ENCODE results near the gene IQCM. TPM values are rescaled to one million over a fixed set of nuclear protein-coding genes. Genes with fewer than 3 reads are reported as not detected.

The IQCM gene
- total and polyA plus RNA-seq, 4 donors: not detected

DNA sequence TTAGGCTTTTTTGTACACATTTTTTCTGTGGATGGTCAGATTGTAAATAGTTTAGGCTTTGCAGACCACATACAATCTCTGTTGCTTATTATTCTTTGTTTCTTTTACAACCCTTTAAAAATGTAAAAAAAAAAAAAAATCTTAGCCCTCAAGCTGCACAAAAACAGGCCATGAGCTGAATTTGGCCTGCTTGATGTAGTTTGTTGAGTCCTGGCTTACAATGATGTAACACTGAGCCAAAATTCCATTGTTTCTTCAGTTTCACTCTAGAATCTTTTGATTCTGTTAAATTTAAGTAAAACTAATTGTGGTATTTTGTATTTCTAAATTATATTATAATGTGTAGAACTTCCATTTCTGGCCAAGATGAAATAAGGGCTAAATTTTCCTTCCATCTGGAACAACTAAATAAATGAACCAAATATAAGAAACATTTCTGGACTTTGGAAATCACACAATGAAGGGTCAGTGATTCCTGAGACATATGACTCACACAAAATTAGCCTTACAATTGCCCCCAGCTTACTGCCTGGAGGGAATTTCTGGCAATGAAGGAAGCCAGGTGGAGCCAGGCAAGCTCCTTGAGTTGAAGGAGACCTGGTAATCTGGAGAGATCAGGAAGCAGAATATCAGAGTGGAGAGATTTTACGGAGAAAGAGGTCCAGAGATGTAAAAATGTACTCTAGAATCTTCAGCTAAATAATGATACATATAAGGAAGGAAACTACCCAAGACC, 29.8 kb downstream of the IQCM start:
- no peaks in the 10 kb centered on the region for H3K9me3 ChIP-seq (ENCODE audit: control insufficient read depth, insufficient read depth, low read length)
- no peaks in the 10 kb centered on the region for H3K4me1 ChIP-seq (ENCODE audit: control insufficient read depth, insufficient read depth, low read length)
- H3K4me3 ChIP-seq (ENCODE audit: low read depth, low read length): no peak overlapping the region
- no peak overlapping the region for H3K27ac ChIP-seq (ENCODE audit: low read depth, low read length)
- no CpG with 5 or more reads among the region's 1 CpG for WGBS (ENCODE audit: insufficient coverage)
- DNase-seq (ENCODE audit: low read depth in 4 of 6, low spot score in 6 of 6): no peak
- no peaks in the 10 kb centered on the region for H3K27me3 ChIP-seq (ENCODE audit: control insufficient read depth, insufficient read depth, low read length)
- H3K36me3 ChIP-seq (ENCODE audit: control insufficient read depth, insufficient read depth, low read length): no peaks in the 10 kb centered on the region

DNA sequence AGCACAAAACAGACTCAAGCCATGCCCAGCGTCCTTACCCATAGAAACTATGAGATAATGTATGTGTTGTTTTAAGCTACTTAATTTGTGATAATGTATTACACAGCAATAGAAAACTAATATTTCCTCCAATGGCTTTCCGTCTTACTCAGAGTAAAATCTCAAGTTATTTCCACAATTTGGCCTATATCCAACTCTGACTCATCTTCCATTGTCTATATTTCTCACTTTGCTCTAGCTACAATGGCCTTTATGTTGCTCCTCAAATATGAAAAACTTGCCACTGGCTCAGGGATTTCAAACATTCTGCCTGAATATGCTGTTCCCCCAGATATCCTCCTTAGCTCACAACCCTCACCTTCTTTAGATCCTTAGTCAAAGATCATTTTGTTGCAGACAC, 31.6 kb downstream of the IQCM start:
- H3K9me3 ChIP-seq (ENCODE audit: control insufficient read depth, insufficient read depth, low read length): no peaks in the 10 kb centered on the region
- no peaks in the 10 kb centered on the region for H3K27me3 ChIP-seq (ENCODE audit: control insufficient read depth, insufficient read depth, low read length)
- H3K36me3 ChIP-seq (ENCODE audit: control insufficient read depth, insufficient read depth, low read length): no peaks in the 10 kb centered on the region
- no peaks in the 10 kb centered on the region for H3K4me1 ChIP-seq (ENCODE audit: control insufficient read depth, insufficient read depth, low read length)
- 100% methylated on average over 1 of the region's 2 CpGs for whole genome bisulfite sequencing (ENCODE audit: insufficient coverage)
- no peak overlapping the region for H3K4me3 ChIP-seq (ENCODE audit: low read depth, low read length)
- H3K27ac ChIP-seq (ENCODE audit: low read depth, low read length): no peak overlapping the region
- no peak for DNase-seq (ENCODE audit: low read depth in 4 of 6, low spot score in 6 of 6)

DNA sequence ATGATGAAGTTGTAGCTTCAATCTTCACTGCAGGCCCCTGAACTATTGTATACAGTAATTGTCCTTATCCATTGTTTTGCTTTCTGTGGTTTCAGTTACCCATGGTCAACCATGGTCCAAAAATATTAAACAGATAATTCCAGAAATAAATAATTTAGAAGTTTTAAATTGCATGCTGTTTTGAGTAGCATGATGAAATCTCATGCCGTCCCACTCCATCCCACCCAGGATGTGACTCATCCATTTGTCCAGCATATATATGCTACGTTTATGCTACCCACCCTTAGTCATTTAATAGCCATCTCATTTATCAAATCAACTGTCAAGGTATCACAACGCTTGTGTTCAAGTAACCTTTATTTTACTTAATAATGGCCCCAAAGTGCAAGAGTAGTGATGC, 34.5 kb downstream of the IQCM start:
- Histone ChIP-seq H3K4me3 (ENCODE audit: low read depth, low read length) (no peak overlapping the region), H3K27ac (ENCODE audit: low read depth, low read length) (no peak overlapping the region), H3K27me3 (ENCODE audit: control insufficient read depth, insufficient read depth, low read length) (no peaks in the 10 kb centered on the region), H3K9me3 (ENCODE audit: control insufficient read depth, insufficient read depth, low read length) (no peaks in the 10 kb centered on the region), H3K4me1 (ENCODE audit: control insufficient read depth, insufficient read depth, low read length) (no peaks in the 10 kb centered on the region), H3K36me3 (ENCODE audit: control insufficient read depth, insufficient read depth, low read length) (no peaks in the 10 kb centered on the region)
- WGBS (ENCODE audit: insufficient coverage): no CpG with 5 or more reads among the region's 3 CpGs
- DNase-seq (ENCODE audit: low read depth in 4 of 6, low spot score in 6 of 6): no peak

DNA sequence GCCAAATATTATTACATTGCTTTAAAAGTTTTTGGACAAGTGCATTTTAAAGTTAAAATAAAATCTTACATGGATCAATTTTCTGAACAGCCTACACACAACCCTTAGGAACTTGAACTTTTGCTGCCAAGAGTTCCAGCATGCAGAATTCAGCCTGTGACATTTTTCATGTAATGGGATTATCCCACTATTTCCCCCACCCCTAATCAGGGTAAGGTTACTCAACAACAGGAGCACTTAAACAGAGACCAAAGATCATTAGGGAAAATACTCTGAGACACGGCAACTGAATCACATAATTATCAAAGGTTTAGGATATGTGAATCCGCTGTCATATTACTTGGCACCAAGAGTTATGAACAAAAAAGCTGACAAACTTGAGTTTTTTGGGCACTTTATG, 47.2 kb downstream of the IQCM start:
- H3K9me3 ChIP-seq (ENCODE audit: control insufficient read depth, insufficient read depth, low read length): no peaks in the 10 kb centered on the region
- no peaks in the 10 kb centered on the region for H3K36me3 ChIP-seq (ENCODE audit: control insufficient read depth, insufficient read depth, low read length)
- no peak overlapping the region for H3K27ac ChIP-seq (ENCODE audit: low read depth, low read length)
- H3K27me3 ChIP-seq (ENCODE audit: control insufficient read depth, insufficient read depth, low read length): no peaks in the 10 kb centered on the region
- H3K4me1 ChIP-seq (ENCODE audit: control insufficient read depth, insufficient read depth, low read length): no peaks in the 10 kb centered on the region
- no peak for DNase-seq (ENCODE audit: low read depth in 4 of 6, low spot score in 6 of 6)
- WGBS (ENCODE audit: insufficient coverage): 100% methylated on average over 1 of the region's 2 CpGs
- no peak overlapping the region for H3K4me3 ChIP-seq (ENCODE audit: low read depth, low read length)

DNA sequence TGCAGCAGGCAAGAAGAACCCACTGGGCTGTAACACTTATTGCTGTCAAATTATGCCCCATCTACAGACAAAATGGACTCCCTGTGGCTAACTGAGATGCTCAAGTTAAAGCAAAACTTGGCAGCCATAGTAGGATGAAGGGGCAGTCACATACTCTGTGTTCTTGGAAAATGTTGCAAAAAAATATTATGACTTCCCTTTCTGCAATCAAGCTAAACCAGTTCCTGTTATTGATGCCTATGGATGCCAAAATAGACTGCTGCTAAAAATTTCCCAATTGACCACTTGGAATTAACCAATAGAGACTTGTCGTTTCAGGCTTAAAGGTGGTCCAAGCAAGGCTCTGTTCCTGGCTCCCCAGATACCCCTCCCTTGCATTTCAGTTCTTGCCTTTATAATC, 49.5 kb downstream of the IQCM start:
- Histone ChIP-seq H3K9me3 (ENCODE audit: control insufficient read depth, insufficient read depth, low read length) (no peaks in the 10 kb centered on the region), H3K27ac (ENCODE audit: low read depth, low read length) (no peak overlapping the region), H3K4me3 (ENCODE audit: low read depth, low read length) (no peak overlapping the region), H3K36me3 (ENCODE audit: control insufficient read depth, insufficient read depth, low read length) (no peaks in the 10 kb centered on the region), H3K27me3 (ENCODE audit: control insufficient read depth, insufficient read depth, low read length) (no peaks in the 10 kb centered on the region), H3K4me1 (ENCODE audit: control insufficient read depth, insufficient read depth, low read length) (no peaks in the 10 kb centered on the region)
- 50% methylated on average over 1 of the region's 1 CpG for WGBS (ENCODE audit: insufficient coverage)
- DNase-seq (ENCODE audit: low read depth in 4 of 6, low spot score in 6 of 6): no peak

DNA sequence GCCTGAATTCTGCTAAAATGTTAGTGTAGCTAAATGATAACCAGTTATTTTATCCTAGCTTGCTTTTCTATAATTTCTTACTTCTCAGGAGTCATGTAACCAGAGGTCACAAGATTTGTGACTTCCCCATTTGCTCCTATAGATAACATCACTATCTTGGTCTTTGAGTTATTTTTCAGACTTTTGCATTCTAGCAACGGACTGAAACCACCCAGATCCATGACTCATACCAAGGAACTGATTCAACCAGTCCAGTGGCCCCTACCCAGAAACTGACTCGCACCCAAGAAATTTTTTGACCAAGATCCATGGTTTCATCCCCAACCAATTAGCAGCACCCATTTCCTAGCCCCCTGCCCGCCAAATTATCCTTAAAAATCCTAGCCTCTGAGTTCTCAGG, 50.0 kb downstream of the IQCM start:
- H3K4me1 ChIP-seq (ENCODE audit: control insufficient read depth, insufficient read depth, low read length): no peaks in the 10 kb centered on the region
- no peaks in the 10 kb centered on the region for H3K36me3 ChIP-seq (ENCODE audit: control insufficient read depth, insufficient read depth, low read length)
- H3K27ac ChIP-seq (ENCODE audit: low read depth, low read length): no peak overlapping the region
- 89% methylated on average over 2 of the region's 3 CpGs for WGBS (ENCODE audit: insufficient coverage)
- H3K4me3 ChIP-seq (ENCODE audit: low read depth, low read length): no peak overlapping the region
- H3K9me3 ChIP-seq (ENCODE audit: control insufficient read depth, insufficient read depth, low read length): no peaks in the 10 kb centered on the region
- no peaks in the 10 kb centered on the region for H3K27me3 ChIP-seq (ENCODE audit: control insufficient read depth, insufficient read depth, low read length)
- no peak for DNase-seq (ENCODE audit: low read depth in 4 of 6, low spot score in 6 of 6)

DNA sequence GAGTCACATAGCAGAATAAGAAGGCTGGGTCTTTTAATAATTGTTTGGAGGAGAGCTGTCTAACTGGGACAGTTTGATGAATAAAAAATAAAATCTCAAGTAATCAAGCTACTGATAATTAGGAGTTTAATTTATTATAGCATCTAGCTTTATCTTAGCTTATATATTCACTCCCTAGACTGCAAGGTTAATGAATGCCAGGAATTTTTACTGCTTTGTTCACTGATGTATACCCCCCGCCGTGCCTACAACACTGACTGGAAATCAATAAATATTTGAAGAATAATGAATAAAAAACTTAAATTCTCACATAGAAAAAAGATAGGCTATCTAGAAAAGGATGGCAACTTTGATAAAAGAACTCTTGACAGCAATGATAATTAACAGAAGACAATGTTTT, 59.7 kb downstream of the IQCM start:
- no peaks in the 10 kb centered on the region for H3K27me3 ChIP-seq (ENCODE audit: control insufficient read depth, insufficient read depth, low read length)
- H3K4me3 ChIP-seq (ENCODE audit: low read depth, low read length): no peak overlapping the region
- no peak overlapping the region for H3K27ac ChIP-seq (ENCODE audit: low read depth, low read length)
- no CpG with 5 or more reads among the region's 2 CpGs for WGBS (ENCODE audit: insufficient coverage)
- H3K36me3 ChIP-seq (ENCODE audit: control insufficient read depth, insufficient read depth, low read length): no peaks in the 10 kb centered on the region
- H3K4me1 ChIP-seq (ENCODE audit: control insufficient read depth, insufficient read depth, low read length): no peaks in the 10 kb centered on the region
- no peak for DNase-seq (ENCODE audit: low read depth in 4 of 6, low spot score in 6 of 6)
- H3K9me3 ChIP-seq (ENCODE audit: control insufficient read depth, insufficient read depth, low read length): no peaks in the 10 kb centered on the region

DNA sequence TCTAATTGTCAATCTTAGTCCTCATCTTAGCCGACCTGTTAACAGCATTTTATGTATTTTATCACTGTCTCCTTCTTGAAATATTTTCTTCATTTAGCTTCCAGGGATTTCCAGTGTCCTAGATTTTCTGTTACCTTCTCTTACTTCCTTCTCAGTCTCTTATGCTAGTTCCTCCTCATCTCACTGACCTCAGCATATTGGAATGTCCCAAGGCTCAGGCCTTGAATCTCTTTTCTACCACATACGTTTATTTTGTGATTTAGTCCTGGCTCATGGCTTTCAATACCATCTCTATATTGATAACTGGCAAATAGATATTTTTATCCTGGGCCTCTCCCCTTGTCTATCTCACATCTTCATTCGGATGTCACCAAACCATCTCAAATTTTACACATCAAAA, 61.1 kb downstream of the IQCM start:
- 91% methylated on average over 3 of the region's 3 CpGs for WGBS (ENCODE audit: insufficient coverage)
- H3K27ac ChIP-seq (ENCODE audit: low read depth, low read length): no peak overlapping the region
- no peaks in the 10 kb centered on the region for H3K9me3 ChIP-seq (ENCODE audit: control insufficient read depth, insufficient read depth, low read length)
- H3K4me1 ChIP-seq (ENCODE audit: control insufficient read depth, insufficient read depth, low read length): no peaks in the 10 kb centered on the region
- no peak for DNase-seq (ENCODE audit: low read depth in 4 of 6, low spot score in 6 of 6)
- H3K36me3 ChIP-seq (ENCODE audit: control insufficient read depth, insufficient read depth, low read length): no peaks in the 10 kb centered on the region
- no peak overlapping the region for H3K4me3 ChIP-seq (ENCODE audit: low read depth, low read length)
- H3K27me3 ChIP-seq (ENCODE audit: control insufficient read depth, insufficient read depth, low read length): no peaks in the 10 kb centered on the region

DNA sequence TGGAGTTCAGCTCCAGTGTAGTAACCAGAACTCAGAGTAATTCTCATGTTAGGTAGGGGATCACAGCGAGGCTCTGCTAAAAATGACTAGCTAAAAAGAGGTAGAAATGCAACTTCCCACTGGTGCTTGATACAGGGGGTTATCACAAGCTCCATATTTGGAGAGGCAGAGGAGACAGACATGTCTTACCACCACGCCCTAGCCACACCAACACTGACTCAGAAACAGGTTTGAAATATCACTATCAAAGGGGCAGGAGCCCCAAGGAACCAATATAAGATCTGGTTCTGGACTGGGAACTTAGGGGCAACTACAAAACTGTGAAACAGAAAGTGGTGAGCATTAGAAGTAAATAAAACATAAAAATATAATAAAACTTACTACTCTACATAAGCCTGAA, 62.9 kb downstream of the IQCM start:
- Histone ChIP-seq H3K4me3 (ENCODE audit: low read depth, low read length) (no peak overlapping the region), H3K9me3 (ENCODE audit: control insufficient read depth, insufficient read depth, low read length) (no peaks in the 10 kb centered on the region), H3K27me3 (ENCODE audit: control insufficient read depth, insufficient read depth, low read length) (no peaks in the 10 kb centered on the region), H3K27ac (ENCODE audit: low read depth, low read length) (no peak overlapping the region), H3K36me3 (ENCODE audit: control insufficient read depth, insufficient read depth, low read length) (no peaks in the 10 kb centered on the region), H3K4me1 (ENCODE audit: control insufficient read depth, insufficient read depth, low read length) (no peaks in the 10 kb centered on the region)
- DNase-seq (ENCODE audit: low read depth in 4 of 6, low spot score in 6 of 6): no peak
- 33% methylated on average over 1 of the region's 2 CpGs for WGBS (ENCODE audit: insufficient coverage)

DNA sequence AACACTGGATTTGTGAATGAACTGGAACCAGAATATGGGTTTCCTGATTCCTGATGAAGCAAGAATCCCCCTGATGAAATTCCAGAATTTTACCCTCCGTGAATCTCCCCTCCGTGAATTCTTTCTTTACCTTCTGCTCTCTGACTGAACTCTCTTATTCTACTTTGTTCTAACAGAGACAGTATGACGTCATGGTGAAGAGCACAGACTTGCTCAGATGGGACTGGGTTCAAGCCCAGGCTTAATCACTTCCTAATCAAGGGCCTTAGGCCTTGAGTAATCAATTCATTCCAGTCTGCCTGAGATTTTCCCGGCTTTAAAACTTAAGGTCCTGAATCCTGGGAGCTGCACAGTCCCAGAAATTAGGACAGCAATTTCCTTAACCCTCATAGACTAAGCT, 64.5 kb downstream of the IQCM start:
- Histone ChIP-seq H3K27ac (ENCODE audit: low read depth, low read length) (no peak overlapping the region), H3K27me3 (ENCODE audit: control insufficient read depth, insufficient read depth, low read length) (no peaks in the 10 kb centered on the region), H3K9me3 (ENCODE audit: control insufficient read depth, insufficient read depth, low read length) (no peaks in the 10 kb centered on the region), H3K36me3 (ENCODE audit: control insufficient read depth, insufficient read depth, low read length) (no peaks in the 10 kb centered on the region), H3K4me3 (ENCODE audit: low read depth, low read length) (no peak overlapping the region), H3K4me1 (ENCODE audit: control insufficient read depth, insufficient read depth, low read length) (no peaks in the 10 kb centered on the region)
- DNase-seq (ENCODE audit: low read depth in 4 of 6, low spot score in 6 of 6): no peak
- WGBS (ENCODE audit: insufficient coverage): 68% methylated on average over 3 of the region's 4 CpGs
